GM18873 (cell line): ENCODE measurements around the gene MFAP3L.
"Not testable (repeated sequence)": the region's sequence is repeated elsewhere in the genome, so short reads cannot be mapped to it uniquely, and the experiment has no call there.

Experiments used
- ATAC-seq: cut with Tn5 transposase; IDR thresholded peaks from one replicate; pipeline ENCODE4 v1.9.1; 2021; ENCODE audit warnings: mild to moderate bottlenecking, moderate library complexity, moderate number of reproducible peaks; ENCODE audit not compliant: unreplicated experiment, low FRiP score

Gene MFAP3L

GRCh38 chr4:169952236-169953002 lies 73.8 kb downstream of the MFAP3L start:
- ATAC-seq = no peak

GRCh38 chr4:169948271-169948670 lies 77.9 kb downstream of the MFAP3L start:
- ATAC-seq = no peak

- no peak for ATAC-seq
These were observed 80.6 kb downstream of the MFAP3L start for GRCh38 chr4:169945636-169946035.

- ATAC-seq = not testable (repeated sequence)
These were observed 82.6 kb downstream of the MFAP3L start for GRCh38 chr4:169943601-169944000.

- ATAC-seq = no peak
These were observed 85.1 kb downstream of the MFAP3L start for GRCh38 chr4:169941141-169941540.

GRCh38 chr4:169940460-169940859 lies 85.7 kb downstream of the MFAP3L start:
- no peak for ATAC-seq
